Activated T-helper 1 cell treated with Interleukin-2 at 50 U/mL for 16 hours (primary cell): ENCODE results near the gene COX8C.

ENCODE experiments used
- DNase-seq: peaks from one replicate; pipeline ENCODE4 v3.0.0-alpha.2; 2020; ENCODE audit warnings: low read depth

COX8C gene, protein sequence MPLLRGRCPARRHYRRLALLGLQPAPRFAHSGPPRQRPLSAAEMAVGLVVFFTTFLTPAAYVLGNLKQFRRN

DNA sequence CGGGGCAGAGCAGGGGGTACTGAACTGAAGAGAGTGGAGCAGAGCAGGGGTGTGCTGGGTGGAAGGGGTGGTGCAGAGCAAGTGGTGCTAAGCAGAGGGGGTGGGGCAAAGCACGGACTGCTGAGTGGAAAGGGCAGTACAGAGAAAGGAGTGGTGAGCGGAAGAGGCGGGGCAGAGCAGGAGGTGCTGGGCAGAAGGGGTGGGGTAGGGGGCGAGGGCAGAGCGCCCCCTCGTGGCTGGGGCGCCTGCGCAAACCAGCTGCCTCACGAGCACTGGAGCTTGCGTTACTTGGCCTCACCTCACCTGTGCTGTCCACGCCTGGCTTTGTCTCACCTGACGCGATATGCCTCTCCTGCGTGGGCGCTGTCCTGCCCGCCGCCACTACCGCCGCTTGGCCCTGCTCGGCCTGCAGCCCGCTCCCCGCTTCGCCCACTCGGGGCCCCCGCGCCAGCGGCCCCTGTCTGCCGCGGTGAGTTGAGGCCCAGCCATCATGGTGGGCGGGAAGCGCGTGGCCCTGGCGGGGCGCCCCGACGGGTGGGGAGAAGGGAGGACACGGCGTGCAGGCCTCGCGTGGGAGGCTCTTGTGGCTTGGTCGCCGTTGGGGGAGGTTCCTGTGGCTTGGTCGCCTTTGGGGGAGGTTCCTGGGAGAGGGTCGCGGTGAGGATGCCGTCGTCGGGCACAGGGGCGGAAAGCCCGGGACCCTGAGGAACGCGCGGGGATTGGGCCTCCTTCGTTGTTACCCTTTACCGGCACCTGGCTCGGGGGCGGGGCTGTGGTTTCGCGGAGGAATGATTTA is at the start of gene COX8C:
TSS of gene COX8C (plus strand) at position 257 of the 796 bp plus-strand sequence. CDS start at position 344, 87 bp downstream.
- no peak for DNase-seq

- DNase-seq: no peak
These were observed 47.6 kb upstream of the COX8C start for GRCh38 chr14:93299416-93299815.

GRCh38 chr14:93299866-93300265 is 47.1 kb upstream of the COX8C start:
- no peak for DNase-seq

DNA sequence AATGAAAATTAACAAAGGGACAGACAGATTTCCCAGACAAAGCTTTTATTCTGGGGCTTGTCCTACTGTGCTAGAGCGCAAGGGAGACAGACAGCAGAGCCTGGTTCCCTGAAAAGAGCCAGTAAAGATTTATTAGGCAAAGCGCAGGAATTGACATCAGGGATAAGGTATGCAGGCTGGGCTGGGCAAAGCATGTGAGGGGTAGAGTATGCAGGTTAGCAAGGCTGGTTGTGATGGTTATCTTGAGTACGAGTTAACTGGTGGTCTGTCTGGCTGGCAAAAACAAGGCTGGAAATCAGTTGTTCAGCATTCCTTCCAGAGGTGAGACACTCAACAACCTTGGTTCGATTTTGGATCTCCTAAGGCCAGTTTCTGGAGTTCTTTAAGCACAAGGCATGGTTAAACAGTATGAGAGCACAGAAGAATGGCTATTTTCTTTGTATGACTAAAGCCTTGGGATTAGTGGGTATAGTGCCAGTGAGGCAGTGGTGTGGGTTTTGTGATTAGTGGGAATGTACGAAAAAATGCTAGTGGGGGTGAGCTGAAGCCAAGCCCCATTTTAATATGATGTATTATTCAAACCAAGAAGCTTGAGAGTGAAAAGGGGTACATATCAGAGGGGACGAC is 45.0 kb upstream of the COX8C start:
- DNase-seq: no peak

- DNase-seq: no peak
These were observed 44.0 kb upstream of the COX8C start for GRCh38 chr14:93302688-93303581.

- DNase-seq: no peak
These were observed 43.3 kb upstream of the COX8C start for GRCh38 chr14:93303659-93304058.

GRCh38 chr14:93304771-93305170 is 42.2 kb upstream of the COX8C start:
- DNase-seq: no peak

- DNase-seq: no peak
These were observed 41.1 kb upstream of the COX8C start for GRCh38 chr14:93305725-93306418.

- DNase-seq: no peak
These were observed 40.2 kb upstream of the COX8C start for GRCh38 chr14:93306812-93307211.

- DNase-seq: no peak
These were observed 38.2 kb upstream of the COX8C start for GRCh38 chr14:93308686-93309345.

- DNase-seq: no peak
These were observed 37.5 kb upstream of the COX8C start for GRCh38 chr14:93309427-93309966.

GRCh38 chr14:93311082-93311481 is 35.9 kb upstream of the COX8C start:
- DNase-seq: no peak

GRCh38 chr14:93315575-93315974 is 31.4 kb upstream of the COX8C start:
- no peak for DNase-seq

DNA sequence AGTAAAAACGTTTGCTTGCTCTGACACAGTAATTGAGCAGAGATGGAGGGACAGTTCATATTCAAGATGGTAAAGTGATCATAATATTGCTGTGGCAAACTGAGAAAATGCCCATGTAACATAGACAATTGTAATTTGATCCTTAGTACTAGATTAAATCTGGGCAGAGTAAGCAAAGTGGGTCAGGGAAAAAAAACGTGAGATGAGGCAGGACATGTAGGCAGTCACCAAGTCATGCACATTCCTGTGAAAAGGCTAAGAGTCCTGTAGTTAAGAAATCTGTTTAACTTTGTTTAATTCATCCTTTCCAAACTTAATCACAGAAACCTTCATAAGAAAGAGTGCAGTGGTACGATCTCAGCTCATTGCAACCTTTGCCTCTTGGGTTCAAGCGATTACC is 30.3 kb upstream of the COX8C start:
- no peak for DNase-seq

DNA sequence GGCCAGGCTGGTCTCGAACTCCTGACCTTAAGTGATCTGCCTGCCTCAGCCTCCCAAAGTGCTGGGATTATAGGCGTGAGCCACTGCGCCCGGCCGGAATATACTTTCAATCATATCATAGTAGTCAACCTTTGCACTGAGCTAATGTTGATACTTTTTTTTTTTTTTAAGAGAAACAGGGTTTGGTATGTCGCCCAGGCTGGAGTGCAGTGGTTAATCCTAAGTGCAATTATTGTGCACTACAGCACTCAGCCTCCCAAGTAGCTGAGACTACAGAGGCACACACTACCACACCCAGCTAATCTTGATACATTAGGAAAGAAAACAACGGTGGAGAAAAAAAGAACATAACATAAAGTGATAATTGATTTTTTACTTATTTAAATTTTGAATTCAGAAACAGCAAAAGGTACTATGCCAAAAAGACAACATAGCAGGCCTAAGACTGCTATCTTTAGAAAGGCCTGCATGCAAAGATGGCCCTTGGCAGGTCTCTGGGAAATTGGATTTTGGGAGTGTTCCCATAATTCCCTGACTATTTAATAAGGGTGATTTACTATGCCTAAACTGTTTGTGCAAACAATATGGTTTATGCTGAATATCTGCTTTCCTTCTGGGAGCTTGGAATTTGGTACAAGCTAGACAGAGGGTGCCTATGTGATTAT is 29.6 kb upstream of the COX8C start:
- DNase-seq: no peak

GRCh38 chr14:93317875-93318807 is 28.8 kb upstream of the COX8C start:
- no peak for DNase-seq

DNA sequence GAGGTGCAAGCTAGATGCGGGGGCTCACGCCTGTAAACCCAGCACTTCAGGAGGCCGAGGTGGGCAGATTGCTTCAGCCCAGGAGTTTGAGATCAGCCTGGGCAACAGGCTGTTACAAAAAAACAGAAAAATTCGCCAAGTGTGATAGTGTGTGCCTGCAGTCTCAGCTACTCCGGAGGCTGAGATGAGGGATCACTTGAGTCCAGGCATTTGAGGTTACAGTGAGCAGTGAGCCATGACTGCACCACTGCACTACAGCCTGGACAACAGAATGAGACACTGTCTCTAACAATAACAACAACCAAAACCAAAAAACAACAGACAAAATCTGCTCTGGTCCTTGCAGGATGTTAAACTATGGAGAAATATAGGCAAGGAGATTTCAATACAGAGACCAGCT is 28.1 kb upstream of the COX8C start:
- no peak for DNase-seq

DNA sequence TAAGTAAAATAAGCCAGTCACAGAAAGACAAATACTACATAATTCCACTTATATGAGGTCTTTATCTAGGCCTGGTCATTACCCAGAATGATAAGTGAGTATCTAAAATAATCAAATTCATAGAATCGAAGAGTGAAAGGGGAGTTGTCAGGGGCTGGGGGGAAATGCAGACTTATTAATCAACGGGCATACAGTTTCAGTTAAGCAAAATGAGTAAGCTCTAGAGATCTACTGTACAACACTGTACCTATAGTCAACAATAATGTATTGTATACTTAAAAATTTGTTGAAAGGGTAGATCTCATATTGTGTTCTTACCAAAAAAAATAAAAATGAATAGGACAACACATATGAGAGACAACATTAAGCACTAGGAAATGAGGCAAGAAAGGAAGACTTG is 27.5 kb upstream of the COX8C start:
- DNase-seq: no peak

DNA sequence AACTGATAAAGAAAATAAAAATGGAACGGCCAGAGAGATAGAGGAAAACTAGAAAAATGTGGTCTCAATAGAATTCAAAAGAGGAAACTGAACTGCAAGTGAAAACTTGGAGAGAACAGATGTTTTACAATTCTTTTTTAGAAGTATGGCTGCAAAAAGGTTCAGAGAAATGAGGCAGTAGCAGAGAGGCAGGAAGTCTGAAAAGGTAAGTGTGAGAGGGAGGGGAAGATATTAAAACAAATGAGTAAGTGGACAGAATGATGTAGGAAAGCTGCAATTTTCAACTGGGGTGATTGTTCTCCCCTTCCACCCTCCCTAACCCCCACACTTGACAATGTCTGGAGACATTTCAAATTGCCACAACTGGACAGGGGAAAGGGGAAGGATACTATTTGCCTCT is 27.0 kb upstream of the COX8C start:
- DNase-seq: no peak
